SK-N-SH treated with all-trans-retinoic acid at 6 μM for 48 hours (cell line): ENCODE results near the gene PODNL1.

Source experiments
- ATAC-seq: fragments of 200-7000 bp; cut with Tn5 transposase; 3 replicates; pipeline ENCODE4 v1.9.1; 2020; ENCODE audit warnings: mild to moderate bottlenecking, moderate library complexity
- ARNTL ChIP-seq: fragments of 450-650 bp; formaldehyde crosslinking; IDR thresholded peaks from 2 replicates; pipeline ENCODE4 v1.5.0; 2020; ENCODE audit warnings: low read depth, mild to moderate bottlenecking, moderate library complexity, borderline replicate concordance
- BACH2 ChIP-seq: fragments of 250-450 bp; sonication (Bioruptor Pico); IDR thresholded peaks from 2 replicates; pipeline ENCODE4 v1.9.0; 2021; ENCODE audit warnings: mild to moderate bottlenecking, borderline replicate concordance
- CREB5 ChIP-seq: fragments of 250-450 bp; sonication (Bioruptor Pico); IDR thresholded peaks from 2 replicates; pipeline ENCODE4 v1.5.1; 2020; ENCODE audit warnings: low read depth, mild to moderate bottlenecking, moderate library complexity
- CSDC2 ChIP-seq: fragments of 250-450 bp; sonication (Bioruptor Pico); IDR thresholded peaks from 2 replicates; pipeline ENCODE4 v1.5.0; 2020; ENCODE audit warnings: mild to moderate bottlenecking, moderate library complexity
- CSRNP3 ChIP-seq: fragments of 250-450 bp; sonication (Bioruptor Pico); IDR thresholded peaks from 2 replicates; pipeline ENCODE4 v1.5.1; 2021; ENCODE audit warnings: mild to moderate bottlenecking, moderate library complexity
- ESRRG ChIP-seq: fragments of 250-450 bp; sonication (Bioruptor Pico); IDR thresholded peaks from 2 replicates; pipeline ENCODE4 v1.6.1; 2021; ENCODE audit warnings: mild to moderate bottlenecking
- GLIS3 ChIP-seq: fragments of 250-450 bp; sonication (Bioruptor Pico); IDR thresholded peaks from 2 replicates; pipeline ENCODE4 v1.5.0; 2020; ENCODE audit warnings: mild to moderate bottlenecking, moderate library complexity
- ISL1 ChIP-seq: fragments of 250-450 bp; sonication (Bioruptor Pico); IDR thresholded peaks from 2 replicates; pipeline ENCODE4 v2.1.2; 2022; ENCODE audit warnings: mild to moderate bottlenecking, moderate library complexity
- OSR1 ChIP-seq: fragments of 250-450 bp; sonication (Bioruptor Pico); IDR thresholded peaks from 2 replicates; pipeline ENCODE4 v1.8.0; 2022; ENCODE audit warnings: moderate library complexity, mild to moderate bottlenecking, inconsistent platforms
- PATZ1 ChIP-seq: fragments of 250-450 bp; sonication (Bioruptor Pico); IDR thresholded peaks from 2 replicates; pipeline ENCODE4 v1.8.0; 2020; ENCODE audit warnings: mild to moderate bottlenecking, moderate library complexity, borderline replicate concordance
- POU6F1 ChIP-seq: fragments of 250-450 bp; sonication (Bioruptor Pico); IDR thresholded peaks from 2 replicates; pipeline ENCODE4 v1.8.0; 2021; ENCODE audit warnings: low read depth, mild to moderate bottlenecking, moderate library complexity, borderline replicate concordance
- PPARA ChIP-seq: fragments of 250-450 bp; sonication (Bioruptor Pico); IDR thresholded peaks from 2 replicates; pipeline ENCODE4 v1.5.0; 2020; ENCODE audit warnings: mild to moderate bottlenecking, borderline replicate concordance
- RARB ChIP-seq: fragments of 250-450 bp; sonication (Bioruptor Pico); IDR thresholded peaks from 2 replicates; pipeline ENCODE4 v1.8.0; 2021; ENCODE audit warnings: mild to moderate bottlenecking, moderate library complexity
- SNAI2 ChIP-seq: fragments of 250-450 bp; sonication (Bioruptor Pico); IDR thresholded peaks from 2 replicates; pipeline ENCODE4 v1.5.0; 2020; ENCODE audit warnings: mild to moderate bottlenecking, moderate library complexity
- TCF4 ChIP-seq: fragments of 250-450 bp; sonication (Bioruptor Pico); IDR thresholded peaks from 2 replicates; pipeline ENCODE4 v1.8.0; 2021; ENCODE audit warnings: mild to moderate bottlenecking, moderate library complexity, borderline replicate concordance
- TOX ChIP-seq: fragments of 250-450 bp; sonication (Bioruptor Pico); IDR thresholded peaks from 2 replicates; pipeline ENCODE4 v1.8.0; 2021; ENCODE audit warnings: mild to moderate bottlenecking, moderate library complexity, borderline replicate concordance
- TSHZ2 ChIP-seq: fragments of 250-450 bp; sonication (Bioruptor Pico); IDR thresholded peaks from 2 replicates; pipeline ENCODE4 v1.5.0; 2020; ENCODE audit warnings: mild to moderate bottlenecking, moderate library complexity
- ZC3H10 ChIP-seq: fragments of 250-450 bp; sonication (Bioruptor Pico); IDR thresholded peaks from 2 replicates; pipeline ENCODE4 v1.5.1; 2021; ENCODE audit warnings: mild to moderate bottlenecking, moderate library complexity
- ZFP3 ChIP-seq: fragments of 250-450 bp; sonication (Bioruptor Pico); IDR thresholded peaks from 2 replicates; pipeline ENCODE4 v1.5.0; 2020; ENCODE audit warnings: mild to moderate bottlenecking, moderate library complexity
- ZFP30 ChIP-seq: fragments of 450-650 bp; formaldehyde crosslinking; IDR thresholded peaks from 2 replicates; pipeline ENCODE4 v1.5.0; 2022; ENCODE audit warnings: mild to moderate bottlenecking, moderate library complexity
- ZNF565 ChIP-seq: fragments of 450-650 bp; formaldehyde crosslinking; conservative IDR thresholded peaks from 2 replicates; pipeline ENCODE4 v1.5.0; 2020; ENCODE audit warnings: low read depth, mild to moderate bottlenecking, moderate library complexity
- ZNF70 ChIP-seq: fragments of 450-650 bp; formaldehyde crosslinking; IDR thresholded peaks from 2 replicates; pipeline ENCODE4 v1.5.0; 2020; ENCODE audit warnings: mild to moderate bottlenecking, moderate library complexity
- ZNF8 ChIP-seq: fragments of 450-650 bp; formaldehyde crosslinking; IDR thresholded peaks from 2 replicates; pipeline ENCODE4 v1.5.0; 2020; ENCODE audit warnings: mild to moderate bottlenecking, moderate library complexity

PODNL1 gene

GRCh38 chr19:13884726-13885591 is 53.3 kb downstream of the PODNL1 start:
- ATAC-seq: no peak
- no peak for TF ChIP-seq ZNF70
- TF ChIP-seq TCF4 (CRISPR knock-in tag): no peak
- no peak for TF ChIP-seq CSDC2 (CRISPR knock-in tag)
- no peak for TF ChIP-seq ZNF565 (CRISPR knock-in tag)
- TF ChIP-seq CSRNP3 (CRISPR knock-in tag): no peak
- TF ChIP-seq ZC3H10: no peak
- no peak for TF ChIP-seq PATZ1 (CRISPR knock-in tag)
- no peak for TF ChIP-seq ZFP30 (CRISPR knock-in tag)
- TF ChIP-seq PPARA (CRISPR knock-in tag): no peak
- TF ChIP-seq BACH2 (CRISPR knock-in tag): no peak
- TF ChIP-seq ESRRG (CRISPR knock-in tag): no peak
- no peak for TF ChIP-seq ISL1 (CRISPR knock-in tag)
- TF ChIP-seq SNAI2 (CRISPR knock-in tag): no peak
- no peak for TF ChIP-seq ARNTL
- TF ChIP-seq TOX (CRISPR knock-in tag): no peak

GRCh38 chr19:13883516-13884064 is 54.6 kb downstream of the PODNL1 start:
- TF ChIP-seq ISL1 (CRISPR knock-in tag) (no peak), TCF4 (CRISPR knock-in tag) (no peak), POU6F1 (no peak), ZNF565 (CRISPR knock-in tag) (no peak), TSHZ2 (CRISPR knock-in tag) (no peak), CSDC2 (CRISPR knock-in tag) (no peak), ZC3H10 (no peak), ZFP30 (CRISPR knock-in tag) (no peak), ARNTL (no peak), CSRNP3 (CRISPR knock-in tag) (no peak), OSR1 (CRISPR knock-in tag) (no peak), RARB (CRISPR knock-in tag) (no peak), PATZ1 (CRISPR knock-in tag) (no peak), TOX (CRISPR knock-in tag) (no peak), ZFP3 (no peak), ESRRG (CRISPR knock-in tag) (no peak), GLIS3 (CRISPR knock-in tag) (no peak), CREB5 (CRISPR knock-in tag) (no peak), ZNF8 (CRISPR knock-in tag) (no peak)
- TF ChIP-seq, all 23 proteins: peak for 0
- ATAC-seq: no peak
